ENCODE data around the gene UBAP2. TPM values are rescaled to one million over a fixed set of nuclear protein-coding genes. Genes with fewer than 3 reads are reported as not detected.

The UBAP2 gene
- total RNA-seq, 1 experiment from 2014 or later: 60.8 TPM

DNA sequence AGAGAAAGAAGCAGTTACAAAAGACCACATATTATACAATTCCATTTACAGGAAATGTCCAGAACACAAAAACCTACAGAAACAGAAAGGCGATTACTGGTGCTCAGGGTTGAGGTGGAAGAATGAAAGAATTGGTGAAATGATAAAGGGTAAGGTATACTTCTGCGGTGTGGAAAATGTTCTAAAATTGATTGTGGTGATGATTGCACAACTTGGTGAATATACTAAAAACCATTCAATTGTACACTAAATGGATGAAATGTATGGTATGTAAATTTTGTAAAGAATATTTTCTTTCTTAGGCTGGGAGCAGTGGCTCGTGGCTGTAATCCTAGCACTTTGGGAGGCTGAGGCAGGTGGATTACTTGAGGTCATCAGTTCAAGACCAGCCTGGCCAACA lies 72.3 kb downstream of the UBAP2 start:
- Histone ChIP-seq H3K23me2 (ENCODE audit: insufficient read length, low read depth, low read length, poor library complexity, severe bottlenecking) (no peaks in the 10 kb centered on the region), H4K91ac (ENCODE audit: insufficient read length, low read depth, low read length) (no peak overlapping the region), H3K79me1 (ENCODE audit: insufficient read depth, low read depth, low read length, poor library complexity, severe bottlenecking) (no peaks in the 10 kb centered on the region), H3K79me2 (ENCODE audit: insufficient read depth, low read length) (no peaks in the 10 kb centered on the region), H3K56ac (ENCODE audit: insufficient read length, low read depth, low read length) (no peak overlapping the region), H4K8ac (replicated peaks; ENCODE audit: insufficient read length, low read depth, low read length) (no peak overlapping the region), H3T11ph (ENCODE audit: low read length) (no peak overlapping the region), H3K23ac (ENCODE audit: insufficient read length, low read depth, low read length) (no peak overlapping the region), H3K14ac (ENCODE audit: insufficient read depth, low read length) (no peak overlapping the region), H3K4me1 (ENCODE audit: insufficient read depth, low read length) (no peaks in the 10 kb centered on the region), H2BK12ac (ENCODE audit: insufficient read length, low read depth, low read length) (no peak overlapping the region), H3K9ac (ENCODE audit: extremely low read depth, insufficient read length, low read length) (no peak overlapping the region), H4K20me1 (ENCODE audit: control insufficient read depth, insufficient read depth, insufficient read length) (no peaks in the 10 kb centered on the region), H2BK20ac (ENCODE audit: low read depth, low read length, poor library complexity, severe bottlenecking) (no peak overlapping the region), H2BK15ac (ENCODE audit: low read depth, low read length) (no peak overlapping the region), H2BK5ac (ENCODE audit: insufficient read length, low read length) (no peak overlapping the region), H4K5ac (ENCODE audit: insufficient read length, low read depth, low read length) (no peak overlapping the region), H3K9me3 (ENCODE audit: control insufficient read depth, low read depth, low read length) (no peaks in the 10 kb centered on the region), H2AFZ (ENCODE audit: low read length) (no peak overlapping the region), H2BK120ac (ENCODE audit: low read depth, low read length, poor library complexity, severe bottlenecking) (no peak overlapping the region), H3K18ac (ENCODE audit: insufficient read length, low read depth, low read length) (no peak overlapping the region), H2AK5ac (ENCODE audit: insufficient read length, low read length) (no peak overlapping the region), H3K4me2 (ENCODE audit: insufficient read depth, insufficient read length, low read length) (no peak overlapping the region), H3K4ac (ENCODE audit: low read depth, low read length) (no peak overlapping the region), H3K27ac (ENCODE audit: insufficient read length, low read depth, low read length) (no peak overlapping the region), H3K27me3 (ENCODE audit: insufficient read depth, low read length) (no peaks in the 10 kb centered on the region)
- H3K4me3 Mint-ChIP-seq: no peak overlapping the region
- H3K9me3 Mint-ChIP-seq: no peaks in the 10 kb centered on the region
- H3K4me1 Mint-ChIP-seq: no peaks in the 10 kb centered on the region
- DNase-seq: no peak
- H3K27me3 Mint-ChIP-seq (ENCODE audit: low read depth): no peaks in the 10 kb centered on the region
- H3K27ac Mint-ChIP-seq: no peak overlapping the region; a peak in 1 of 7 replicates
- H3K36me3 Mint-ChIP-seq (ENCODE audit: insufficient read depth in 1 of 3, low read depth in 3 of 3): peaks cover 11 to 54% (median 42%) of the 10 kb centered on the region in 3 experiments; a peak in 5 of 7 replicates
- TF ChIP-seq, protein P1, sequence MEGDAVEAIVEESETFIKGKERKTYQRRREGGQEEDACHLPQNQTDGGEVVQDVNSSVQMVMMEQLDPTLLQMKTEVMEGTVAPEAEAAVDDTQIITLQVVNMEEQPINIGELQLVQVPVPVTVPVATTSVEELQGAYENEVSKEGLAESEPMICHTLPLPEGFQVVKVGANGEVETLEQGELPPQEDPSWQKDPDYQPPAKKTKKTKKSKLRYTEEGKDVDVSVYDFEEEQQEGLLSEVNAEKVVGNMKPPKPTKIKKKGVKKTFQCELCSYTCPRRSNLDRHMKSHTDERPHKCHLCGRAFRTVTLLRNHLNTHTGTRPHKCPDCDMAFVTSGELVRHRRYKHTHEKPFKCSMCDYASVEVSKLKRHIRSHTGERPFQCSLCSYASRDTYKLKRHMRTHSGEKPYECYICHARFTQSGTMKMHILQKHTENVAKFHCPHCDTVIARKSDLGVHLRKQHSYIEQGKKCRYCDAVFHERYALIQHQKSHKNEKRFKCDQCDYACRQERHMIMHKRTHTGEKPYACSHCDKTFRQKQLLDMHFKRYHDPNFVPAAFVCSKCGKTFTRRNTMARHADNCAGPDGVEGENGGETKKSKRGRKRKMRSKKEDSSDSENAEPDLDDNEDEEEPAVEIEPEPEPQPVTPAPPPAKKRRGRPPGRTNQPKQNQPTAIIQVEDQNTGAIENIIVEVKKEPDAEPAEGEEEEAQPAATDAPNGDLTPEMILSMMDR (conservative IDR thresholded peaks at IDR 0.05): no peak
- 100% methylated on average over 1 of the region's 3 CpGs for WGBS (ENCODE audit: extremely low coverage, insufficient read length, low lambda C conversion rate)

Measured in H9 (cell line).